ENCODE measurements around the gene ARHGAP6.

GRCh38 chrX:11478026-11478425, 187.7 kb downstream of the ARHGAP6 start:
- TF ChIP-seq, protein P1, sequence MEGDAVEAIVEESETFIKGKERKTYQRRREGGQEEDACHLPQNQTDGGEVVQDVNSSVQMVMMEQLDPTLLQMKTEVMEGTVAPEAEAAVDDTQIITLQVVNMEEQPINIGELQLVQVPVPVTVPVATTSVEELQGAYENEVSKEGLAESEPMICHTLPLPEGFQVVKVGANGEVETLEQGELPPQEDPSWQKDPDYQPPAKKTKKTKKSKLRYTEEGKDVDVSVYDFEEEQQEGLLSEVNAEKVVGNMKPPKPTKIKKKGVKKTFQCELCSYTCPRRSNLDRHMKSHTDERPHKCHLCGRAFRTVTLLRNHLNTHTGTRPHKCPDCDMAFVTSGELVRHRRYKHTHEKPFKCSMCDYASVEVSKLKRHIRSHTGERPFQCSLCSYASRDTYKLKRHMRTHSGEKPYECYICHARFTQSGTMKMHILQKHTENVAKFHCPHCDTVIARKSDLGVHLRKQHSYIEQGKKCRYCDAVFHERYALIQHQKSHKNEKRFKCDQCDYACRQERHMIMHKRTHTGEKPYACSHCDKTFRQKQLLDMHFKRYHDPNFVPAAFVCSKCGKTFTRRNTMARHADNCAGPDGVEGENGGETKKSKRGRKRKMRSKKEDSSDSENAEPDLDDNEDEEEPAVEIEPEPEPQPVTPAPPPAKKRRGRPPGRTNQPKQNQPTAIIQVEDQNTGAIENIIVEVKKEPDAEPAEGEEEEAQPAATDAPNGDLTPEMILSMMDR (IDR thresholded peaks at IDR 0.05; ENCODE audit: extremely low read depth in 1 of 2, insufficient read depth in 1 of 2, low read depth in 1 of 2, low read length in 2 of 2): no peak
- no peak for TF ChIP-seq MAX (IDR thresholded peaks at IDR 0.05; ENCODE audit: insufficient read depth, insufficient read length)
- no peak for TF ChIP-seq JUN (IDR thresholded peaks at IDR 0.05; ENCODE audit: borderline replicate concordance, insufficient read depth, insufficient read length, low read depth)
- no peak for TF ChIP-seq POLR2AphosphoS5 (IDR thresholded peaks at IDR 0.05; ENCODE audit: insufficient read depth, low read depth, low read length)
- no peak for TF ChIP-seq POLR2A (IDR thresholded peaks at IDR 0.05; ENCODE audit: low read depth, low read length)
- no peak for TF ChIP-seq EZH2 (IDR thresholded peaks at IDR 0.05; ENCODE audit: borderline replicate concordance, low read depth, low read length, severe bottlenecking)
- no peak for TF ChIP-seq FOS (IDR thresholded peaks at IDR 0.05; ENCODE audit: borderline replicate concordance, insufficient read depth, low read length)
- TF ChIP-seq MYC (IDR thresholded peaks at IDR 0.05; ENCODE audit: low read depth, low read length): no peak
